Sigmoid colon (tissue), 7 donors: ENCODE measurements around the gene PHF14. TPM values are rescaled to one million over a fixed set of nuclear protein-coding genes. Genes with fewer than 3 reads are reported as not detected.

Experiments used
- DNase-seq: peaks from one replicate; pipeline ENCODE4 v3.0.0-alpha.2; 2019
- H3K27ac ChIP-seq, 4 donors: fragments of 200-600 bp; sonication (generic); one replicate each; pipeline ENCODE4 v1.5.1; 2016 to 2019; ENCODE audit warnings: mild to moderate bottlenecking in 1 of 4
- H3K27me3 ChIP-seq, 3 donors: fragments of 200-600 bp; sonication (generic); one replicate each; pipeline ENCODE4 v1.5.1; 2019; ENCODE audit warnings: mild to moderate bottlenecking in 1 of 3
- H3K36me3 ChIP-seq, 4 donors: fragments of 200-600 bp; sonication (generic); one replicate each; pipeline ENCODE4 v1.5.1; 2016 to 2019
- H3K4me1 ChIP-seq, 4 donors: fragments of 200-600 bp; sonication (generic); one replicate each; pipeline ENCODE4 v1.5.1; 2017 to 2019
- H3K4me3 ChIP-seq, 4 donors: fragments of 200-600 bp; sonication (generic); one replicate each; pipeline ENCODE4 v1.5.1; 2017 to 2019; ENCODE audit warnings: mild to moderate bottlenecking in 2 of 4, moderate library complexity in 1 of 4
- H3K9me3 ChIP-seq, 4 donors: fragments of 200-600 bp in 3 of 4; sonication (generic) in 3 of 4; one replicate each; pipeline versions ENCODE4 v1.5.1 to v1.6.1; 2013 to 2019
- EP300 ChIP-seq, 4 donors: sonication (generic); formaldehyde crosslinking; IDR thresholded peaks; one replicate each; pipeline ENCODE4 v1.6.1; 2017; ENCODE audit warnings: antibody characterized with exemption in 4 of 4
- POLR2A ChIP-seq, 2 donors: fragments of 450-650 bp; IDR thresholded peaks; one replicate each; pipeline ENCODE4 v1.6.1; 2016; ENCODE audit warnings: antibody characterized with exemption in 2 of 2, mild to moderate bottlenecking in 2 of 2, moderate library complexity in 2 of 2
- POLR2AphosphoS5 ChIP-seq, 4 donors: sonication (generic); formaldehyde crosslinking; IDR thresholded peaks; one replicate each; pipeline ENCODE4 v1.6.1; 2017; ENCODE audit warnings: antibody characterized with exemption in 4 of 4
- WGBS, 2 donors: extraction: QIAGEN DNeasy Blood & Tissue Kit; methylation state at CpG; one replicate each; pipeline ENCODE4 v1.1.7; 2013; 5-methylcytosine and 5-hydroxymethylcytosine counted together
- intact Hi-C: fragments of 100-400 bp; cut with DNase I; formaldehyde crosslinking; loops from one replicate; pipeline ENCODE4 v1.15.1; 2023
- polyA plus RNA-seq, 3 donors: library from polyadenylated mRNA; stranded (reverse); fragments of 200-250 nt; gene quantifications; one replicate each; pipeline ENCODE4 v1.2.3, GENCODE V29; 2013
- total RNA-seq, 4 donors: library from RNA; depleted of rRNA; stranded (reverse); fragments of >200 nt; gene quantifications; one replicate each; pipeline ENCODE4 v1.1.0, GENCODE V29; 2016
- TF ChIP-seq, protein P1 (sequence below), 4 experiments: fragments of 450-650 bp in 3 of 4; fragments of 200-600 bp in 1 of 4; IDR thresholded peaks; one replicate each; pipeline ENCODE4 v1.5.1; 2016 to 2019; ENCODE audit warnings: antibody characterized with exemption in 4 of 4, mild to moderate bottlenecking in 3 of 4, moderate library complexity in 2 of 4
- donor health status: healthy with polysubstance abuse.
- donor health status: Bipolar disorder and iron deficiency.
- donor health status: healthy.

PHF14 gene
- total and polyA plus RNA-seq, 7 donors, result 10.8 to 47.6 (median 28.8) TPM

DNA sequence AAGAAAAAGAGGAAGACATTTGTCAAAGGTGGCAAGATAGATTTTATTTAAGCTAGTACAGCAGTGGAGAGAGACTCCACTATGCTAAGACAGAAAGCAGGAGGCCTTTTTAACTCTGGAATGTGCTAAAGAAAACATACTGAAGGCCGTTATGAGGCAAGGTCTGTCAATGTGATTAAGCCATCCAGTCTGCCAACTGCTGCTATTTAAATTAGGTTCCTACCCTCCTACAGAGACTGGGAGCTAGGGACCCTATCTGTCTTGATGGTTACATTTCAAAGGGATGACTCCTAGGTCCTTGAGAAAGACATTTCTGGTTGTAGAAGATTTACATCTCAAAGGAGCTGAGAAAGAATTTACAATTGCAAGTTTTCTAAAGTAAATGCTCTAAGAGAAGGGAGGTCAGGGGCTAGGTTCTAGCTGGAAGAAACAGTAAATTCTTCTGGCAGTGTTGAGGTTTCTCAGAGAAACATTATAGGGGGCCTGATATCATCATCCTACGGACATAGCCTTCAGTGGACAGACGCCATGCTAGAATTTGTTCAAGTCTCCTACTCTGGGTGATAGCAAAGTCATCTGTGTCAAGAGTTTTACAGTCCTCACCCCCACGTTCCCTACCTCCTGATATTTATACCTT is 211.6 kb downstream of the PHF14 start:
- Histone ChIP-seq H3K4me1 (no peaks in the 10 kb centered on the region), H3K4me3 (no peak overlapping the region), H3K9me3 (peaks cover 0 to 9% (median 3%) of the 10 kb centered on the region in 4 donors), H3K36me3 (no peaks in the 10 kb centered on the region), H3K27me3 (no peaks in the 10 kb centered on the region), H3K27ac (no peak overlapping the region)
- 71 to 80% methylated on average over 4 of the region's 4 CpGs for WGBS, 2 donors
- intact Hi-C loops, result no loop called here
- TF ChIP-seq EP300 (IDR thresholded peaks at IDR 0.05) (no peak), POLR2A (IDR thresholded peaks at IDR 0.05) (no peak), POLR2AphosphoS5 (IDR thresholded peaks at IDR 0.05) (no peak)
- TF ChIP-seq, protein P1, sequence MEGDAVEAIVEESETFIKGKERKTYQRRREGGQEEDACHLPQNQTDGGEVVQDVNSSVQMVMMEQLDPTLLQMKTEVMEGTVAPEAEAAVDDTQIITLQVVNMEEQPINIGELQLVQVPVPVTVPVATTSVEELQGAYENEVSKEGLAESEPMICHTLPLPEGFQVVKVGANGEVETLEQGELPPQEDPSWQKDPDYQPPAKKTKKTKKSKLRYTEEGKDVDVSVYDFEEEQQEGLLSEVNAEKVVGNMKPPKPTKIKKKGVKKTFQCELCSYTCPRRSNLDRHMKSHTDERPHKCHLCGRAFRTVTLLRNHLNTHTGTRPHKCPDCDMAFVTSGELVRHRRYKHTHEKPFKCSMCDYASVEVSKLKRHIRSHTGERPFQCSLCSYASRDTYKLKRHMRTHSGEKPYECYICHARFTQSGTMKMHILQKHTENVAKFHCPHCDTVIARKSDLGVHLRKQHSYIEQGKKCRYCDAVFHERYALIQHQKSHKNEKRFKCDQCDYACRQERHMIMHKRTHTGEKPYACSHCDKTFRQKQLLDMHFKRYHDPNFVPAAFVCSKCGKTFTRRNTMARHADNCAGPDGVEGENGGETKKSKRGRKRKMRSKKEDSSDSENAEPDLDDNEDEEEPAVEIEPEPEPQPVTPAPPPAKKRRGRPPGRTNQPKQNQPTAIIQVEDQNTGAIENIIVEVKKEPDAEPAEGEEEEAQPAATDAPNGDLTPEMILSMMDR (IDR thresholded peaks at IDR 0.05), result no peak
- DNase-seq, result no peak

DNA sequence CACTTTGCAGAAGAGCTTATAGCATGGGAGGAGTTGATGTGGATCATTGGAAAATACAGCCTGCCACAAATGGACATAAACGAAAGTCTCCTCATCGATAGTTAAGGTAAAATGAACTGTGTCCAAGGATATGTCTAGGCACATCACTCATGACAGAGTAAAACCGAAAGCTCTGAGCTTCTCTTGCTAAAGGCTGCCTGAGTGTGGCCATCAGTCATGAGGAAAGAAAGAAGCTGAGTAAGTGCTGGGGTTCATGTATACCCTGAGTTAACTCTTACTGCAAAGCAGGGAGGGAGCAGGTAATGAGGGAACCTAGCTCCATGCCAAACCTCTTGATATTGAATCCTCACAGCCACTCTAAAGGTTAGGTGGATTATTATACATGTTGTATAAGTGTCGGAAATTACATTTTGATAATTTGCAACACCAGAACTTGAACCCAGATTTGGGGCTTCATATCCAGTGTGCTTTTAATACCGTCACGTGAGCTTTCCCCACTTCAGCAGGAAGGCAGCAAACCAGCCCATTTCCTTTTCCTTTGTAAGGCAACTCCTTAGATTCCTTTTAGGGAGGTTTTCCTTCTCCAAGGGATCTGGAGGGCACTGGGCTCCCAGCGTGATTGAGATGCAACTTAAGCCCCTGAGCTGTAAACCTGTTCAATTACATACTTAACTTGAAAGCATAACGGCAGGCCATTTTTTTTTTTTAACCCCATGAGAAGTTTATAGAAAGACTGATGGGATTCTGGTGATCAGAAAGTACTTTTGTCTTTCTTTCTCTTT is 215.0 kb downstream of the PHF14 start:
- no peaks in the 10 kb centered on the region for H3K27me3 ChIP-seq
- no peaks in the 10 kb centered on the region for H3K36me3 ChIP-seq
- DNase-seq, result no peak
- H3K4me1 ChIP-seq, result peaks cover 0 to 11% (median 6%) of the 10 kb centered on the region in 4 donors
- intact Hi-C loops, result no loop called here
- H3K27ac ChIP-seq, result no peak overlapping the region
- peaks cover 0 to 9% (median 3%) of the 10 kb centered on the region in 4 donors for H3K9me3 ChIP-seq
- no peak for TF ChIP-seq EP300 (IDR thresholded peaks at IDR 0.05)
- no peak for TF ChIP-seq POLR2A (IDR thresholded peaks at IDR 0.05)
- TF ChIP-seq POLR2AphosphoS5 (IDR thresholded peaks at IDR 0.05), result no peak
- TF ChIP-seq, protein P1 (IDR thresholded peaks at IDR 0.05), result no peak
- WGBS, 2 donors, result 83 to 85% methylated on average over 8 of the region's 8 CpGs
- no peak overlapping the region for H3K4me3 ChIP-seq

DNA sequence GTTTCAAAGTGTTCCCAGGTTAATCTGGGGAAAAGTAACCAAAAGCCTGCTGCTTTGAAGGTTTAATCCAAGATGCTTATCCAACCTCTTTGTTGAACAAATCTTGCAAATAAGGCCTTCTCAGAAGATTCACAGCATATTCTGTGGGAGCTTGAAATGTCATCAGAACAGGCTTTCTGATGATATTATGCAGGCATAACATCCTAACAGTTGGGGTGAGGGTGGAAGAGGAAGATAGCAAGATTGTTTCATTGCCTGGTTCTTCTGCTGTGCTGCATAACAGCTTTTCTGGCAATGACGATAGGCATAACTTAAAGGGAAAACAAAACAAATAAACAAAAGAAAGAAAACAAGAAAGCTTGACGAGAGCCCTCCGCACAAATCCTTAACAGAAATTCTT is 217.4 kb downstream of the PHF14 start:
- intact Hi-C loops, result no loop called here
- no peak for DNase-seq
- 72 to 76% methylated on average over 3 of the region's 3 CpGs for WGBS, 2 donors
- Histone ChIP-seq H3K27ac (no peak overlapping the region), H3K36me3 (no peaks in the 10 kb centered on the region), H3K27me3 (no peaks in the 10 kb centered on the region), H3K9me3 (no peaks in the 10 kb centered on the region), H3K4me1 (peaks cover 0 to 20% (median 12%) of the 10 kb centered on the region in 4 donors), H3K4me3 (no peak overlapping the region)
- TF ChIP-seq, protein P1 (IDR thresholded peaks at IDR 0.05), result no peak
- TF ChIP-seq EP300 (IDR thresholded peaks at IDR 0.05) (no peak), POLR2AphosphoS5 (IDR thresholded peaks at IDR 0.05) (no peak), POLR2A (IDR thresholded peaks at IDR 0.05) (no peak)

DNA sequence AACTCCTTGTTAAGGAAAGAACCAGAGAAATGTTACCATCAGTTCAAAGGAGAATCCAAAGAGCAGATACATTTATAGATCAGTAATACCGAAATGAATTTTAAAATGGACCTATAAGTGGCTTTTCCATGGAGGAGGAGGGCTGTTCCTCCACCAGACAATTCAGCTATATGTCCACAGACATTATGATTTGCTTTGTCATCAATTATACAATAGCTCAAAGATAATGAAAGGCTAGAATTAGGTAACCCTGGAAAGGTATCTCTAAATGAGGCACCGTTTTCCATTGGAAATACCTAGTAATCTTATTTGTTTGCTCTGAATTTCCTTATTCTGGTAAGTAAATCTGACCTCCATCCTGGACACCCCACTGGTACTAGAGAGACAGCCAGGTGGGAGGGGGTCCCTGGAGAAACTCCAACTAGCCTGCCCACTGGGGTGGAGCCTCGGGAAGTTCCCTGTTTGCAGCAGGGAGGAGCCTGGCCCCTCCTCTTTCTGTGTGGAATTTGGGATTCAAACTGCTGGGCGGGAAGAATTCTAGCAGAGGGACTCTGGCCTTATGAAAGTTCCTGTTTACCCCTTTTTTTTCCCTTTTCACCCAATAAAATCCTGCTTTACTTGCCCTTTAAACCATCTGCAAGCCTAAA is 218.0 kb downstream of the PHF14 start:
- 42 to 63% methylated on average over 4 of the region's 4 CpGs for WGBS, 2 donors
- H3K27me3 ChIP-seq, result no peaks in the 10 kb centered on the region
- H3K36me3 ChIP-seq, result no peaks in the 10 kb centered on the region
- no peaks in the 10 kb centered on the region for H3K9me3 ChIP-seq
- peaks cover 0 to 20% (median 12%) of the 10 kb centered on the region in 4 donors for H3K4me1 ChIP-seq
- H3K27ac ChIP-seq, result no peak overlapping the region
- H3K4me3 ChIP-seq, result no peak overlapping the region
- TF ChIP-seq POLR2AphosphoS5 (IDR thresholded peaks at IDR 0.05) (no peak), POLR2A (IDR thresholded peaks at IDR 0.05) (no peak), EP300 (IDR thresholded peaks at IDR 0.05) (no peak)
- TF ChIP-seq, protein P1 (IDR thresholded peaks at IDR 0.05), result no peak
- DNase-seq, result no peak
- intact Hi-C loops, result no loop called here
